HG03064 (cell line): ENCODE measurements around the gene AANAT.

ENCODE experiments used
- ATAC-seq: cut with Tn5 transposase; IDR thresholded peaks from one replicate; pipeline ENCODE4 v1.9.1; 2021; ENCODE audit warnings: low read depth; ENCODE audit not compliant: unreplicated experiment

The AANAT gene

DNA sequence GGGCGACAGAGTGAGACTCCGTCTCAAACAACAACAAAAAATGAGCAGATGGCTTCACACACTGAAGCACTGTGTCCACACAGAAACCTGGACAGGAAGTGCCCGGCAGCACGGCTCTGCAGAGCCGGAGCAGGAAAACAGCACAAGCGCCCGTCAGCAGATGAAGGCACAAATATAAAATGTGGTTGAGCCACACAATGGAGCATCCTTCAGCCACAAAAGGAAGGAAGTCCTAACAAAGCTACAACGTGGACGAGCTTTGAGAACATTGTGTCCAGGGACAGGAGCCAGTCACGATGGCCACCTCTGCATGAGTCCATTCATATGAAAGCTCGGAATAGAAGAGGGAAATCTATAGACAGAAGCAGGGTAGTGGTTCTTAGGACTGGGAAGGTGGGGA is 18.2 kb downstream of the AANAT start:
- no peak for ATAC-seq

- no peak for ATAC-seq
Observed at GRCh38 chr17:76487451-76488192, 20.2 kb downstream of the AANAT start.

GRCh38 chr17:76490112-76490710 is 22.8 kb downstream of the AANAT start:
- ATAC-seq = no peak

- ATAC-seq = no peak
Observed at GRCh38 chr17:76491271-76492122, 24.1 kb downstream of the AANAT start.

DNA sequence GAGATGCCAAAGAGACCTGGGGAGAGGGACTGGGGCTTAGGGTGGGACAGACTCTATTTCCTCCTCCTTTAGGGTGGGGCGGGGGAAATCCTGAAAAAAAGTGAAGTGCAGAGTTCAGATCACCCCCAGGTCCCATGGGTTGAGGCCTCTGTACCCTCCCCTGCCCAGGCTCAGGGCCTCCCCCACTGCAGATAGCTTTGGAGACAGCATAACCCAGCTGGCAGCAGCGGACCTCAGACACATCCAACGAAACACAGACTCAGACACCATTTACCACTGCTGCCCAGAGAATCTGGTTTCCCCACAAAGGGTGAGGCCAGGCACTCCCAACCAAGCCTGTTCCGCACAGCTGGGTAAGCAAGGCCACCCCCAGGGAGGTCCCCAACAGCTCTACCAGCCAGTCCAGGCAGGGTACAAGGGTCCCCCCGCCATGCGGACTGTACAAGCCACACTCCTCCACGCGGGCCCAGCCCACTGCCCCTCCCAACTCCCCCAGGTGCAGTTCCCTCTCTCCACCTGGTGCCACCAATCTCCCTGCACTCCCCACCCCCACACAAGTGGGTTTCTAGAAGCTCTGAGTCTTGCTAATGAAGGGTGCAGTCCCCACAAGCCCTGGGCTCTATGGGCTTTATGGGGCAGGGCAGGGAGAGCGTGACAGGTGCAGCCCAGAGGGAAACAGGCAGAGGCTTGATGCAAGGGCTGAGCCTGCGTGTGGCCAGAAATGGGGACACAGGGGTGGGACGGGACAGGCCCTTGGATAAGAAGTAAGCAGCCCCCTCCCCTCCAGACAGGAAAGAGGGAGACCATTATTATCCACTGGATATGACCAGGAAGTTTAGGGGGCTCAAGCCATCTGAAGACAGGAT is 25.0 kb downstream of the AANAT start:
- ATAC-seq = no peak

DNA sequence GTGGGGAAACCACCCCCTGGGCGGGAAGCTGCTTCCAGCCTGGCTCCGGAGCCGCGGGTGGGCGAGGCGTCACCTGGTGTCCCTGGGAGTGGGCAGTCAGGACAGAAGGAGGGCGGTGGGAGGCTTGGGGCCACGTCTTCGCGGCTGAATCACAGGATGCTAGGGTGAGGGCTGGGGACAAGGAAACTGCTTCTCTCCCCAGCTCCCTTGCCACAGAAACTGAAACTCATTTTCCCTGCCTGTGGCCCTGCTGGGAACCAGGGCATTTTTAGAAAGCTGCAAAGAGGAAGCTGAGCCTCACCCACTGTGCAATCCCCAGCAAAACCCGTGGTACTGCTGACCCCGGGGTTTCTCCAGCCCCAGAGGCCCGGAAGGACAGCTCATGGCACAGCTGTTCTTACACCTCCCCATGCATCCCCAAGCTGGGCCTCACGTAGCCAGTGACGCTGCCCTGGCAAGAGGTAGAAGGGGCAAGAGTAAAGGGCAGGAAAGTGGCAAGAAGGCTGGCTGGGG is 25.6 kb downstream of the AANAT start:
- no peak for ATAC-seq

- no peak for ATAC-seq
Observed at GRCh38 chr17:76493505-76494167, 26.2 kb downstream of the AANAT start.

- ATAC-seq = no peak
Observed at GRCh38 chr17:76495663-76496400, 28.4 kb downstream of the AANAT start.

DNA sequence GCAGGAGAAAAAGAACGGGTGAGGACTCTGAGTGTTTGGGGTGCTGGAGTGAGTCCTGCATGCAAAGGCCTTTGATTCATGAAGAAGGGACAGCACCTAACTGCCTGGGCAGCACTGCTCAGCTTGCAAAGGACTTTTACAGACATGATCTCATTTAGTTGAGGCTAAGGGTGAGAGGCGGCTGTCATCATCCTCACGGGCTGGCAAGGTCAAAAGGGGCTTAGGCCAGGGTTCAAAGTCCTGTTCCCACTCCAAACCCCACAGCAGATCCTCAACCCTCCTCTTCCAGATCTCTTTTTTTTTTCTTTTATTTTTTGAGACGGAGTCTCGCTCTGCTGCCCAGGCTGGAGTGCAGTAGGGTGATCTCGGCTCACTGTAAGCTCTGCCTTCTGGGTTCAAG is 29.1 kb downstream of the AANAT start:
- ATAC-seq = no peak

- ATAC-seq = no peak
Observed at GRCh38 chr17:76497699-76497978, 30.2 kb downstream of the AANAT start.

GRCh38 chr17:76497979-76498875 is 30.8 kb downstream of the AANAT start:
- ATAC-seq = no peak

- ATAC-seq = no peak
Observed at GRCh38 chr17:76498876-76499251, 31.5 kb downstream of the AANAT start.

DNA sequence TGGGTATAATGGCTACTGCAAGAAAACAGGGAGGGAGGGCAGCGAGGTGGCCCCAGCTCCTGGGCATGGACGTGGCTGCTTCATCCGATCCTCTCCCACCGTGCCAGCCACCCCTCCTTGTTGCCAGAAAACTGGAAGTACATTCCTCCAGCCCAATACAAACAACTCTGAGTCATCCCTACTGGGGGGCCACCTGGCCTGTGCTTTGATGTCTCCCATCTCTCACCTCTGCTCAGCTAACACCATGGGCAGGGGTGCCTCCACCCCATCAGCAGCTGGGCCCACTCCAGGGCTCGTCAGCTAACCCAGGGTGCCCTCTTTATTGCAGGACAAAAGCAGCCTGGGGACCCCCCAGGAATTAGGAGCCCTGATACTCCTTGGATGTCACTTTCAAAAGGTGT is 31.9 kb downstream of the AANAT start:
- no peak for ATAC-seq

- no peak for ATAC-seq
Observed at GRCh38 chr17:76500074-76500746, 32.8 kb downstream of the AANAT start.

GRCh38 chr17:76500747-76501017 is 33.3 kb downstream of the AANAT start:
- ATAC-seq = no peak

GRCh38 chr17:76501018-76501826 is 33.8 kb downstream of the AANAT start, which contains the start of gene RHBDF2:
Gene RHBDF2 (minus strand): TSS chr17:76501423. CDS start chr17:76481524, 19,899 bp downstream.
- ATAC-seq = peak; percentile 56

DNA sequence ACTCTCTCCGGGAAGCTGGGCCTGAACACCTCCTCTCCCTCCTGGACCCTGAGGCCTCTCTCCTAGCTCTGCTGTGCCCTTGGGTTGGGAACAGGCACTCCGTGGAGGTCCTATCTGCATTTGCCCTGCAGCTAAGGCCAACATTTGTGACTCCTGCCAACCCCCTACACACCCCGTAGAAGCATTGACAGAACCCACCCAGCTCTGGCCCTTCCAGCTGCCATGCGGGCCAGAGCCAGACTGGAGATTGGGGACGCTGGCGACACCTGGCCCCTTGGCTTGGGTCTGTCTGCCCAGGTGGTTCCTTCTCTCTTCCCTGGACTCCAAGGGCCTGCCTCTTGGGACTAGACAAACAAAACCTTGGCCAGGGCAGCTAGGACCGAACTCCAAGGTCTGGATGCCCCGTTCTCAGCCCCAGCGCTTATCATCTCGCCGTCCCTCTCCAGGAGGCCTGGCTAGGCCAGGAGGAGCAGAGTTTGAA is 34.5 kb downstream of the AANAT start:
- ATAC-seq = no peak
